NCI-H128 (cell line): ENCODE measurements around the gene PRKAG1.

Experiments used
- DNase-seq: peaks from one replicate; lab custom pipeline; 2025; ENCODE audit not compliant: unreplicated experiment; lab: John Stamatoyannopoulos, UW

PRKAG1 gene

DNA sequence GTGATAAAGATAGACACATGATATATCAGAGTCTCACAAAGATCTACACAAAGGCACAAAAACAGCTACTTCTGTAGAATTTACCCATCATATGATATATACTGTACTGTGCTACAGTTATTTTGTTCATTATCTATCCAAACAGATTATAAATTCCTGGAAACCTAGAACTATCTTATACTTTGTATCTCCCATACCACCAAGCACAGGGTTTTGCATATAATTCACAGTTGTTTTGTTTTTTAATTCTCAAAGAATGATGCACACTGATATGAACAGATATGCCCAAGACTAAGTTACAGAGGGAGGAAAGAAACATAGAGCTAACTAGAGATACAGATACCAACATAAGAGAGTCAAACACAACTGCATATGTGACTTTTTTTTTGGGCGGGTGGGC lies 3.4 kb downstream of the PRKAG1 start:
- no peak for DNase-seq

DNA sequence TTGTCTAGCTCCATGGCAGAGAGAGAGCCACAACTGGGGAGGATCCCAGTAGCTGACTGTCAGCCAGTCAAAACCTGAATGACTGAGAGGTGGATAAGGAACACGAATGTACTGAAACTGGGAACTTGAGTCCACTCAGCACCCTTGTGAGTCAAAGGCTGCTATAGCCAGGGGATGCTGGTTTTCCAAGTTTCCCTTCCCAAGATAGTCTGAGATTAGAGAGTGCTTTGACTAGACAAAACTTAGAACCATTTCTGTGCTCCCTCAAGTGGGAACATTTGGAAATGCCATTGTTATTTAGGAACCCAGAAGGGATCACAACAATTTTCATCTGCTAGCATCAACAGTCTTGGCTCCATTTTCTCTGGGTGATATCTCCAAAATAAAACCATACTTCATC lies 4.0 kb downstream of the PRKAG1 start:
- no peak for DNase-seq

- DNase-seq: no peak
Observed at GRCh38 chr12:49013428-49013827, 5.1 kb downstream of the PRKAG1 start.

DNA sequence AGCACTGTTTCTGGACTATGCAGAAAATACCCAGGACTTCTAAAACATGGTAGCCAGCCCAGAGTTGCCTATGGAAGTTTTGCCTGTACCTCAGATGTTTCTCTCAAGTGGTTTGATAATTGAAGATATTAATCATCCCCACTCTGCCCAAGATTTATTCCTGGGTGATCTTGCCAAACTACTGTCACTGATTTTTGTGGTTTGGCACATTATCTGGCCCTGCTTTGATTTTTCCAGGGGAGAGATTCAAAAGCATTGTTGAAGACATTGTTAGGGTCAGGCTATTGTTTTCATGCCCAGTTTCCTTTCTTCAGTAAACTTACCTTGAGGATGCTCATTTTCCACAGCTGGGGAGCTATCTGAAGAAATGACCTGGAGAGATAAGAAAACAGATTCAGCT lies 5.8 kb downstream of the PRKAG1 start:
- no peak for DNase-seq

DNA sequence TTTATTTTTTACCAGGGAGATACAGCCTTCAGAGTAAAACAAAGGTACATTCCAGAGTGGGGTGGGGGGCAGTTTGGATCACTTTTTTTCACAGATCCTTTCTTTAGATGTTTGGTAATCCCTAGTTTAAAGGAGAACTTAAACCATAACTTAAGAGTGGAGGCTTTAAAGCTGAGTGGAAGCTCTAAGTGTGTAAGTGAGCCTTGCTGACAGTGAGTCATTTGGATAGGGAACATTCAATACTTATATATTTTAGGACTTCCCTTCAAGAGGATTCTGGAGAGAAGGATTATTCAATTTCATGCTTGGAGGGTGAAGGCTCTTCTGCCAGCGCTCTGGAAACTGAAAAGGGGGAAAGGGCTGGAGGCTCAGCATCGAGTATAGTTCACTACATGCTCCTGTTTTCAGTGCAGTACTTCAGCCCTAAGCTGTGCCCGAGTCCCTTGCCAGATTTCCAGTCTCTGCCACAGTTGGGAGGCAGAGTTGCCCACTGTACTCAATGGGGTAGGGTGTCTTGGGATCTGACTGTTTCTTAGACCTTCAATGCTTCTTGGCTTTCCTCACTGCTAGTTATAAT lies 8.4 kb downstream of the PRKAG1 start:
- DNase-seq: no peak

- no peak for DNase-seq
Observed at GRCh38 chr12:49008943-49009342, 9.6 kb downstream of the PRKAG1 start.

DNA sequence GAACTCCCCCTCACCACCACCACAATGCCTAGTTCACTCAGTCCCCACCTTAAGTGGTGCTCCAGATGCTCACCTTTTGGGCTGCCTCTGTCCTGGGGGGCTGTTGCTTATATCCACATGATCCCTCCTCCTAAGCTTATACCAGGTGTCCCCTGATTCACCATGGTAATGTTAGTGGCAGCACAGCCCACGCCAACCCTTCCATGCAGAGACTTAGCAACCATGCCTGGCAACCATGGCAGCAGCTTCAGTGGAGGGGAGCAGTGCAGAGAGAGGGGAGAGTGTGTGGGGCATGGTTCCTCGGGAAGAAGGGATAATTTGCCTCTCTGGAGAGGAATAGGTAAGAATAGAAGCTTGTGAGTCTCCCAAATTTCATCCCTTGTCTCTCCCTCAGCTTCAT lies 18.2 kb downstream of the PRKAG1 start:
- DNase-seq: no peak

DNA sequence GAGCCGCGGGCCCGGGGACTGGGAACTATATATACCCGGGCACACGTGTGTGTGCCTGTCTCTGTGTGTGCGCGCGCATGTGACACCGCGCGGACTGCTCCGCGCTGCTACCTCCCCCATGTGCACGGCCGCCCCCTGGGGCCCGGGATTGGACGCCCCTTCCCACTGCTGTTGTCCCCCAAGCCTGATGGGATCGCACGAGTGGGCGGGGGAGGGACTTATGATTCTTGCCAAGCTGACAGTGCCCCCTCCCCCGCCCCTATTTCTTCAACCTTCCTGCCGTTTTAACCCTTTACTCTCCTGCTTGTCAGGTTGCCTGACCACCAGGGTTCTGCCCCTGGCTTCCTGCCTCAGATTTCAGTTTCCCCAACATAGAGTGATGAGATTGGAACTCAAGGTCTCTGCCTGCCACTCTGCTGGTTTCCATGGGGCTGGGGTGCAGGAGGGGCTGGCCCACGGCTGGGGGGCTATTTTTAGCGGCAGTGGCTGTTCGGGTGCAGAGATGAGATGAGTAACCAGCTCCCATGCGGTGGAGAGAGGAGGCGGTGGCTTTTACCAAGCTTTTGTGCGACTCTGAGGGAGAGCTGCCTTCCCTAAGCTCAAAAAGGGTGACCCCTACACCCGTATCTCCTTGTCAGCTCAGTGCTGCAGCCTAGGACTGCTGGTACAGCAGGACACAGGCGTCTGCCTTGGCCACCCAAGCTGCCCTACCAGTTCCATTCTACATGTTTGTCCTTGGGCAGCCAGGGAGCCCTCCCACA lies 19.0 kb downstream of the PRKAG1 start, which contains the start of gene DDN:
Gene DDN, minus strand, starts transcription at position 5 of the 761 bp plus-strand sequence. CDS start 88 bp downstream, outside the sequence.
- DNase-seq: no peak

- no peak for DNase-seq
Observed at GRCh38 chr12:48998497-48999353, 19.9 kb downstream of the PRKAG1 start.

GRCh38 chr12:48997719-48998496 lies 20.7 kb downstream of the PRKAG1 start:
- no peak for DNase-seq

- peak; percentile 70 for DNase-seq
Observed at GRCh38 chr12:48996794-48997718, 21.5 kb downstream of the PRKAG1 start.

DNA sequence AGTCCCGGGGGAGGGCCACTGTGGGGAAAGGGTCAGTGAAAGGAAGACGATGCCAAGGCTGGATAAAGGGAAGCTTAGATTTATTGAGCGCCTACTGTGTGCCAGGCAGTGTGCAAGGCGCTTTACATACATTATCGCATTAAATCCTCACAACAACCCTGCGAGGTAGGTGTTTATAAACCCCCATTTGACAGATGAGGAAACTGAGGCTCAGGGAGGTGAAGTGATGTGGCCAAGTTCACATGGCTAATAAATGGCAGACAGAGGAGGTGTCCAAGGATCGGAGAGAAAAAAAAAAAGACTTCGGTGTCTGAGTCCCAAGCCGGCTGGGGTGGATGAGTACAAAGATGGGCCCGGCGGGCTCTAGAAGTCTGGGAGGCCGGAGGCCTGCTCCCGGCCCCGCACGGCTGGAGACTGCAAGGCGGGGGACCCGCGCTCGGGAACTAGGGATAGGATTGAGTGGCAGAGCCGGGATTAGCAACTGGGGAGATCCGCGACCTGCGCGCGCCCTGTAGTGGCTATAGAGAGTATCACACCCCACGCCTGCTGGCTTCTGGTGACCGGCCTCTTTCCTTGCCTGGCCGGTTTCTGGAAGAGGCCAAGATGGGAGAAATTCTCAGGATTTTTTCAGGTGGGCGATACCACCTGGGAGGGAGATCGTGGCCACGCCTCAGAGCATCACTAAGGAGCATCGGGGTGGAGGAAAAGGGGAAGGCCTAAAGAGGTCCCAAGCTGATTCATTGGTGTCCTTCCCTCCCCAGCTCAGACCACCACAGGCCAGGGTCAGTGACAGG lies 23.3 kb downstream of the PRKAG1 start:
- peak; percentile 78 for DNase-seq

DNA sequence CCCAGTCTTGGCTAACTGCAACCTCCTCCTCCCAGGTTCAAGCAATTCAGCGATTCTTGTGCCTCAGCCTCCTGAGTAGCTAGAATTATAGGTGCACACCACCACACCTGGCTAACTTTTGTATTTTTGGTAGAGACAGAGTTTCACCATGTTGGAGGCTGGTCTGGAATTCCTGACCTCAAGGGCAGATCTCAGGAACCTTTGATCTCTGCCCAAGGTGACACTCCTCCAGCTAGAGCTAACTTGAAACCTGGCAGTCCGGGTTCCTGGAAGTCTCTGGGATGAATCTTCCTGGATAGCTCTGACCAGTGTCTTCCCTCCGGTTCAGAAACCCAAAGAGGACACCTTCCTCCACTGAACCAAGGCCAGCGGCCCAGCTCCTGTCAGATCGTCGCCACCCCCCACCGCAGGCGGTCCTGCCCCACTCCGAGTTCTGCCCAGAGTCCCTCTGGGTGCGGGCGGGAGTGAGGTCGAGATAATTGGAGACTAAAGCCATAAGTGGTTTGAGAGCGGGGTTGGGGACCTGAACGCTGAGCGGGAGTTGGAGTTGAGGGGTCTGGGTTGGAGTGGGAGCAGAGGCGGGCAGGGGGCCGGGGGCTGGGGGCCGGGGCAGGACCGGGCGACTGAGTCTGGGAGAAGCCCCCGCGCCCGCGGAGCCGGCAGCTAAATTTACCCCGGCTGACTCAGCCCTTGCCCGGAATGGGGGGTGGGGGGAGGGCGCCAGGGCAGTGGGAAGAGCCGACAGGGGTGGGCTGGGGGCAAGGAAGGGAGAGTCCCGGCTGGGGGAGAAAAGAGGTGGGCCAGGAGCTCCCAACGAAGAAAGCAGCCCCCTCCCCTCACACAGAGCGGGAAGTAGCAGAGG lies 24.1 kb downstream of the PRKAG1 start:
- DNase-seq: no peak

DNA sequence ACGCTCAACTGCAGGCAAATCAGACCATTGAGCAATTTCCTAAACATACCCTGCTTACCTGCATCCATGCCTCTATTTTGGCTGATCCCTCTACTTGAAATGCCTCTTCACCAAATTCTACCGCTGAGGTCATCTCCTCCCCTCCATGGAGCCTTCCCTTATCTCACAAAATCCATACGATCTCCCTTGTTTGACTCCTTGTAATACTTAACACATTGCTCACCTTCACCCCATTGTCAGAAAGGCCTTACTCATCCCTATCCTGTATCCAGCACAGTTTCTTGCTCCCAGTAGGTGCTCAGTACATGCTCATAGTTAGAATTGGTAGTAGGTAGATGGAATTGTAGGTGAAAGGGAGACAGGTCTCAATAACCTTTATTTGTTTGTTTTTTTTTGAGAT lies 24.8 kb downstream of the PRKAG1 start:
- DNase-seq: no peak

GRCh38 chr12:48991247-48992050 lies 27.1 kb downstream of the PRKAG1 start:
- no peak for DNase-seq

DNA sequence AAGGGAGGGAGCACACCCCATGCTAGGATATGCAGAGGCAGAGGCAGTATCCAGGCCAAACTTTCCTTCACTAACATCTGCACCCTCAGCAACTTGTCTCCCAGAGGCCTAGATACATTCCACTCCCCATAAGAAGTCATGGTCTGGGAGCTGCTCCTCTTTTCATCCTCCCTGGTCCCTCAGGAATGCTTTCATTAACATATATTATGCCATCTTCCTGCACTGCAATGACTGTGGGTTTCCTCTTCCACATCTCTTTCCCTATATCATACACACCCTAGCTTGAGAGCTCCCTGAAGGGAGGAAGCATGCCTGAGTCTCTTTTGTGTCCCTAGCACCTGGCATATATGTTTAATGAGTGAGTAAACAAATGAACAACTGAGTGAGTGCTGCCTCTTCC lies 28.0 kb downstream of the PRKAG1 start:
- no peak for DNase-seq

DNA sequence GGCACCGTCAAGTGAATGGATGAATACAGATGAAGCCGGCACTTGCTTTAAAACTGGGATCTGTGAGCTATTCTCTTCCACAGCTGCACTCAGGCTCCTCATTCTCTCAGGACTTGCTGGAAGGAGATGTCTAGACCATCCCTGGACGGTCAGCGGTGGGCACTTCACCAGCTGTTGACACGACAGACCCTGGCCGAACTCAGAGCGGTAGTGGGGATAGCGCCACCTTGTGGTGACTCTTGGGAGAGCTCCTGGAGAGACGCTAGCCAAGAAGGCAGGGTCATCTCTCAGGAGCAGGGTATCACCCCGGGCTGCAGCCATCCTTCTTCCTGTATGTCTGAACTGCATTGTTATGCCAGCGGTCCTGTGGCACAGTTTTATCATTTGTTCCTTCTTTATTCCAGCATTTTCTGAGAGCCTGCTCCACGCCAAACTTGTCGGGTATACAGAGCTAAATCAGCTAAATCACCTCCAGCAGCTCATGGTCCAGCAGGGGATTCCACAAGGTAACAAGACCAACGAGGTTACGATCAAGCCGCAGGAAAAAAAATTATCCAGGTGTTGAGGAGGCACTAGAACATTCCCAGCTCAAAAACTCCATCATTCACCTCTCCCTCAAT lies 30.4 kb downstream of the PRKAG1 start:
- peak; percentile 45 for DNase-seq
